ENCODE measurements around the gene NRCAM. TPM values are rescaled to one million over a fixed set of nuclear protein-coding genes. Genes with fewer than 3 reads are reported as not detected.

Gene NRCAM
- total RNA-seq, 1 donor from 2014 or later = 2.0 TPM

GRCh38 chr7:108384716-108385483 is 71.3 kb downstream of the NRCAM start:
- H3K27ac ChIP-seq = no peak overlapping the region
- H3K36me3 ChIP-seq = no peaks in the 10 kb centered on the region
- DNase-seq = no peak
- no peak for TF ChIP-seq CTCF (IDR thresholded peaks at IDR 0.05)
- ATAC-seq = no peak
- no peaks in the 10 kb centered on the region for H3K9me3 ChIP-seq
- H3K4me1 ChIP-seq = no peaks in the 10 kb centered on the region
- intact Hi-C loops (cut with DNase I) = no loop called here
- no peak overlapping the region for H3K4me3 ChIP-seq
- H3K27me3 ChIP-seq = no peaks in the 10 kb centered on the region

- no peak for TF ChIP-seq CTCF (IDR thresholded peaks at IDR 0.05)
These were observed 73.3 kb downstream of the NRCAM start for GRCh38 chr7:108382932-108383331.

GRCh38 chr7:108380517-108380916 is 75.7 kb downstream of the NRCAM start:
- H3K9me3 ChIP-seq = no peaks in the 10 kb centered on the region
- no peak for ATAC-seq
- H3K4me3 ChIP-seq = no peak overlapping the region
- H3K36me3 ChIP-seq = no peaks in the 10 kb centered on the region
- H3K27me3 ChIP-seq = no peaks in the 10 kb centered on the region
- H3K27ac ChIP-seq = no peak overlapping the region
- no peak for DNase-seq
- no peaks in the 10 kb centered on the region for H3K4me1 ChIP-seq
- TF ChIP-seq CTCF (IDR thresholded peaks at IDR 0.05) = no peak
- intact Hi-C loops (cut with DNase I) = no loop called here

More at GRCh38 chr7:108382932-108383331, 73.3 kb downstream of the NRCAM start:
- no peaks in the 10 kb centered on the region for H3K9me3 ChIP-seq
- H3K4me1 ChIP-seq = no peaks in the 10 kb centered on the region
- DNase-seq (no peak), ATAC-seq (no peak)
- intact Hi-C loops (cut with DNase I) = no loop called here
- H3K27me3 ChIP-seq = no peaks in the 10 kb centered on the region
- H3K4me3 ChIP-seq = no peak overlapping the region
- no peaks in the 10 kb centered on the region for H3K36me3 ChIP-seq
- no peak overlapping the region for H3K27ac ChIP-seq

GRCh38 chr7:108376206-108376605 is 80.0 kb downstream of the NRCAM start:
- no peak for DNase-seq
- H3K36me3 ChIP-seq = no peaks in the 10 kb centered on the region
- TF ChIP-seq CTCF (IDR thresholded peaks at IDR 0.05) = no peak
- no peak for ATAC-seq
- H3K27ac ChIP-seq = no peak overlapping the region
- H3K4me3 ChIP-seq = no peak overlapping the region
- H3K4me1 ChIP-seq = no peaks in the 10 kb centered on the region
- H3K27me3 ChIP-seq = no peaks in the 10 kb centered on the region
- no peaks in the 10 kb centered on the region for H3K9me3 ChIP-seq
- intact Hi-C loops (cut with DNase I) = no loop called here

- Histone ChIP-seq H3K27me3 (no peaks in the 10 kb centered on the region), H3K4me3 (no peak overlapping the region), H3K9me3 (no peaks in the 10 kb centered on the region), H3K27ac (no peak overlapping the region), H3K36me3 (no peaks in the 10 kb centered on the region), H3K4me1 (no peaks in the 10 kb centered on the region)
- TF ChIP-seq CTCF (IDR thresholded peaks at IDR 0.05) = no peak
- DNase-seq (no peak), ATAC-seq (no peak)
- intact Hi-C loops (cut with DNase I) = no loop called here
These were observed 80.6 kb downstream of the NRCAM start for GRCh38 chr7:108375668-108376067.

All from upper lobe of right lung (tissue), 1 donor.